AG04450 (cell line): ENCODE data around the gene PDE4D. TPM values are rescaled to one million over a fixed set of nuclear protein-coding genes. Genes with fewer than 3 reads are reported as not detected.

Source experiments
- CTCF ChIA-PET: fragments of 300-600, 350-600 bp; formaldehyde crosslinking; extraction: SDS; loops from one replicate; lab custom pipeline; 2022; ENCODE audit warnings: antibody characterized with exemption, inconsistent platforms; lab: Charles Lee
- POLR2A ChIA-PET: fragments of 350-600 bp; formaldehyde crosslinking; extraction: SDS; loops from one replicate; lab custom pipeline; 2021; ENCODE audit warnings: antibody characterized with exemption, inconsistent platforms; lab: Yijun Ruan, JAX
- DNase-seq: peaks from one replicate; pipeline ENCODE4 v3.0.0-alpha.2; 2011; ENCODE audit warnings: low read depth, low spot score
- H3K27ac ChIP-seq: one replicate; pipeline ENCODE4 v1.5.1; 2012; ENCODE audit warnings: low read depth, low read length, control low read depth
- H3K27me3 ChIP-seq: one replicate; pipeline ENCODE4 v1.6.0; 2012; ENCODE audit warnings: low read length; ENCODE audit not compliant: control insufficient read depth, insufficient read depth
- H3K4me3 ChIP-seq: 2 replicates; pipeline ENCODE4 v1.5.1; 2011; ENCODE audit warnings: mild to moderate bottlenecking, low read depth, low read length, control low read depth
- H3K9me3 ChIP-seq: 2 replicates; pipeline ENCODE4 v1.5.1; 2012; ENCODE audit warnings: low read length; ENCODE audit not compliant: control insufficient read depth, insufficient read depth
- CTCF ChIP-seq: IDR thresholded peaks from 2 replicates; pipeline ENCODE4 v1.5.1; 2011; ENCODE audit warnings: low read depth, low read length, control low read depth, inconsistent platforms
- polyA minus RNA-seq: library from RNA; depleted of rRNA, polyadenylated mRNA; stranded (reverse); fragments of >200 nt; gene quantifications from 2 replicates; pipeline ENCODE4 v1.2.3, GENCODE V29; 2011; rRNA and poly(A)+ RNA removed
- polyA plus RNA-seq: library from polyadenylated mRNA; depleted of rRNA; stranded (reverse); fragments of >200 nt; gene quantifications from 2 replicates; pipeline ENCODE4 v1.2.3, GENCODE V29; 2011; rRNA removed

Gene PDE4D
- polyA plus RNA-seq (8.9 and 12.0 TPM in 2 replicates), polyA minus RNA-seq (19.4 and 26.6 TPM in 2 replicates)

DNA sequence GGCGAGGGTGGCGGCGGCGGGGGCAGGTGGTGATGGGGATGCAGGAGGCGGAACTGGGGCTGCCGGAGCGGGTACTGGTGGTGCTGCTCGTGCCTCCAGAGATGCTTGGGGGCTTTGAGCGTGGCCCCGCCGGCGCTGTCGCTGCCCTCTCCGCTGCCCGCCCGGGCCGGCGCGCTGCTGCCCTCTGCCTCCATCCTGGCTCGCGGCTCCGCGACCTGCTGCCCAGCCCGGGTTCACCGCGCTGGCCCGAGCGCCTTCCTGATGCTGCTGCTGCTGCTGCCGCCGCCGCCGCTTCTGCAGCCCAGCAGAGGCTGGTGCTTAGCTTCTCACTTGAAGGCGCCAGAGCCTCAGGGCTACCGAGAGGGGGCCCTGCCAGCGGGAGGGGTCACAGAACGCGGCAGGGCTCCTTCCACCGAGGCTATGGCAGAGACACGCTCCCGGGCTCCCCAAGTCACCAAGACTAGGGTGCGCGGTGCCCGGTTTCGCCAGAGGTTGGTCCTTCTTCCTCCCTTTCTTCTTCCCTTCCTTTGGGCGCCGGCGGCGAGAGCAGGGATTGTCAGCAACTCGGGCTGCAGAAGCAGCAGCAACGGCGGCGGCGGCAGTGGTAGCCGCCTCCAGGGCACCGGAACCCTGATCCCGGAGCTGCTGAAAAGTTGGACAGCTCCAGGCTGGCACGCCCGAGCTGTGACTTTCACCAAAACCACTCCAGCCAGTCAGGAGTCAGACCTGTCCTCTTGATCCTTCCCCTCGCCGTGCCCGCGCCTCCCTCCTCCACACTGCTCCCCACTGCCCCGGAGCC lies at the start of gene PDE4D:
TSS of gene PDE4D (minus strand) at position 298 of the 799 bp plus-strand sequence.
- Histone ChIP-seq H3K27ac (no peak within 1 kb of the TSS), H3K9me3 (no peaks in the 10 kb centered on the region; the same call in 1 of the 2 replicates), H3K4me3 (peak within 1 kb of the TSS; percentile 27; the same call in 1 of the 2 replicates), H3K27me3 (peaks cover 26% of the 10 kb centered on the region)
- ChIA-PET CTCF (interaction anchor here (0.6 kb wide), 1 partner anchor 805 kb away, joined by 4 read pairs; no protein-coding TSS in a partner anchor), POLR2A (no interaction called here)
- DNase-seq = no peak
- no peak for TF ChIP-seq CTCF

DNA sequence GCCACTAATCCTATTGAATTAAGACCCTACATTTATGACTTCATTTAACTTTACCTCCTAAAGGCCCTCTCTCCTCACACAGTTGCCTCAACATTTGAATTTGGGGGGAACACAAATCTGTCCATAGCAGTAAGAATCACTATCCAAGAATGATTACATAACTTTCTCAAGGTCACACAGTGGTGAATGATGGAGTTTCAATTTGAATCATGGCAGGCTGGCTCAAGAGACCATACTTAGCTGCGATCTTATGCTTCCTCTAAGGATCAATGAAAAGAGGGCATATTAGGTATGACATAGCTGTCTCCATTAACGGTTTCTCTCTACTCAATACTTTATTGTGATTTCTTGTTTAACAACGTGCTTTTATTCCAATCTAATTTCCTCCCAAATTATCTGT lies 44.1 kb upstream of the PDE4D start:
- Histone ChIP-seq H3K27me3 (no peaks in the 10 kb centered on the region), H3K9me3 (no peaks in the 10 kb centered on the region), H3K27ac (no peak overlapping the region), H3K4me3 (no peak overlapping the region)
- TF ChIP-seq CTCF = no peak
- ChIA-PET CTCF (no interaction called here), POLR2A (no interaction called here)
- DNase-seq = no peak

- Histone ChIP-seq H3K9me3 (no peaks in the 10 kb centered on the region), H3K27ac (no peak overlapping the region), H3K27me3 (no peaks in the 10 kb centered on the region), H3K4me3 (no peak overlapping the region)
- ChIA-PET CTCF (interaction anchor here (1.0 to 4.8 kb wide), 4 partner anchors 10 to 116 kb away, joined by 4 to 49 read pairs (median 10); no protein-coding TSS in a partner anchor), POLR2A (no interaction called here)
- TF ChIP-seq CTCF = peak; percentile 46
- DNase-seq = no peak
These were observed 29.9 kb upstream of the PDE4D start for GRCh38 chr5:59923465-59923864.

GRCh38 chr5:59922220-59922619 lies 28.7 kb upstream of the PDE4D start:
- no peak for TF ChIP-seq CTCF
- POLR2A ChIA-PET = no interaction called here
- no peak for DNase-seq
- no peak overlapping the region for H3K4me3 ChIP-seq
- H3K27ac ChIP-seq = no peak overlapping the region
- no peaks in the 10 kb centered on the region for H3K27me3 ChIP-seq
- no peaks in the 10 kb centered on the region for H3K9me3 ChIP-seq
- CTCF ChIA-PET = interaction anchor here (2.1 to 4.8 kb wide), 2 partner anchors 108 to 112 kb away, joined by 14 to 49 read pairs; no protein-coding TSS in a partner anchor

- no peaks in the 10 kb centered on the region for H3K9me3 ChIP-seq
- H3K27ac ChIP-seq = no peak overlapping the region
- no peak overlapping the region for H3K4me3 ChIP-seq
- no peaks in the 10 kb centered on the region for H3K27me3 ChIP-seq
- POLR2A ChIA-PET = no interaction called here
- CTCF ChIA-PET = interaction anchor here (4.8 kb wide), 1 partner anchor 111 kb away, joined by 49 read pairs; no protein-coding TSS in a partner anchor
- DNase-seq = no peak
- no peak for TF ChIP-seq CTCF
These were observed 28.3 kb upstream of the PDE4D start for GRCh38 chr5:59921816-59922215.
